Measurements from ENCODE around the gene GATA2. TPM values are rescaled to one million over a fixed set of nuclear protein-coding genes. Genes with fewer than 3 reads are reported as not detected.

GATA2 gene
- total RNA-seq, 1 donor from 2014 or later = 56.0 TPM

GRCh38 chr3:128483657-128484403 is 9.2 kb downstream of the GATA2 start:
- Histone ChIP-seq H3K27ac (no peak overlapping the region), H3K4me1 (peaks cover 7 to 22% of the 10 kb centered on the region in 2 donors), H3K9me3 (no peaks in the 10 kb centered on the region), H3K4me3 (no peak overlapping the region), H3K36me3 (no peaks in the 10 kb centered on the region), H3K27me3 (peaks cover 43% of the 10 kb centered on the region)
- intact Hi-C loops (cut with DNase I) = no loop called here
- TF ChIP-seq, protein P1, sequence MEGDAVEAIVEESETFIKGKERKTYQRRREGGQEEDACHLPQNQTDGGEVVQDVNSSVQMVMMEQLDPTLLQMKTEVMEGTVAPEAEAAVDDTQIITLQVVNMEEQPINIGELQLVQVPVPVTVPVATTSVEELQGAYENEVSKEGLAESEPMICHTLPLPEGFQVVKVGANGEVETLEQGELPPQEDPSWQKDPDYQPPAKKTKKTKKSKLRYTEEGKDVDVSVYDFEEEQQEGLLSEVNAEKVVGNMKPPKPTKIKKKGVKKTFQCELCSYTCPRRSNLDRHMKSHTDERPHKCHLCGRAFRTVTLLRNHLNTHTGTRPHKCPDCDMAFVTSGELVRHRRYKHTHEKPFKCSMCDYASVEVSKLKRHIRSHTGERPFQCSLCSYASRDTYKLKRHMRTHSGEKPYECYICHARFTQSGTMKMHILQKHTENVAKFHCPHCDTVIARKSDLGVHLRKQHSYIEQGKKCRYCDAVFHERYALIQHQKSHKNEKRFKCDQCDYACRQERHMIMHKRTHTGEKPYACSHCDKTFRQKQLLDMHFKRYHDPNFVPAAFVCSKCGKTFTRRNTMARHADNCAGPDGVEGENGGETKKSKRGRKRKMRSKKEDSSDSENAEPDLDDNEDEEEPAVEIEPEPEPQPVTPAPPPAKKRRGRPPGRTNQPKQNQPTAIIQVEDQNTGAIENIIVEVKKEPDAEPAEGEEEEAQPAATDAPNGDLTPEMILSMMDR (IDR thresholded peaks at IDR 0.05) = no peak
- no peak for DNase-seq (ENCODE audit: low spot score in 2 of 2)

GRCh38 chr3:128482666-128483656 is 10.0 kb downstream of the GATA2 start:
- Histone ChIP-seq H3K27ac (no peak overlapping the region), H3K9me3 (no peaks in the 10 kb centered on the region), H3K27me3 (peaks cover 35% of the 10 kb centered on the region), H3K4me1 (peaks cover 0 to 14% of the 10 kb centered on the region in 2 donors), H3K4me3 (no peak overlapping the region), H3K36me3 (no peaks in the 10 kb centered on the region)
- DNase-seq (ENCODE audit: low spot score in 2 of 2) = no peak
- intact Hi-C loops (cut with DNase I) = no loop called here
- TF ChIP-seq, protein P1 (IDR thresholded peaks at IDR 0.05) = no peak

DNA sequence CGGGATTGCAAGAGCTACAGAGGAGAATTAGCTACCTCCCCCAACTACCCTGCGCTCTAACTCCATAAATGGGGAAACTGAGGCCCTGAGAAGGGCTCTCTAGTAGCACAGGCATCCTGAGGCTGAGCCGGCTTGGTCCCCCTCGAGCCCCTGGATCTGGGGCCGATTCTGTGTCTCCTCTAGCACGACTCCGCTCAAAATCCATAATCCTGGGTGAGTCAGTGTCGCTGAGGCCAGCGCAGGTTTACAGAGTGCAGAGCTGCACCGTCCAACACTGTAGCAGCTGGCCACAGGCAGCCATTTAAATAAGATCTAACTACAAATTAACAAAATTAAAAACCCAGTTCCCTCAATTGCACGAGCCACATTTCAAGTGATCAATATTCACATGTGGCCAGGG is 10.8 kb downstream of the GATA2 start:
- intact Hi-C loops (cut with DNase I) = no loop called here
- H3K9me3 ChIP-seq = no peaks in the 10 kb centered on the region
- H3K4me3 ChIP-seq = no peak overlapping the region
- peaks cover 30% of the 10 kb centered on the region for H3K27me3 ChIP-seq
- no peak for DNase-seq (ENCODE audit: low spot score in 2 of 2)
- H3K27ac ChIP-seq = no peak overlapping the region
- TF ChIP-seq, protein P1 (IDR thresholded peaks at IDR 0.05) = no peak
- peaks cover 0 to 7% of the 10 kb centered on the region in 2 donors for H3K4me1 ChIP-seq
- no peaks in the 10 kb centered on the region for H3K36me3 ChIP-seq

DNA sequence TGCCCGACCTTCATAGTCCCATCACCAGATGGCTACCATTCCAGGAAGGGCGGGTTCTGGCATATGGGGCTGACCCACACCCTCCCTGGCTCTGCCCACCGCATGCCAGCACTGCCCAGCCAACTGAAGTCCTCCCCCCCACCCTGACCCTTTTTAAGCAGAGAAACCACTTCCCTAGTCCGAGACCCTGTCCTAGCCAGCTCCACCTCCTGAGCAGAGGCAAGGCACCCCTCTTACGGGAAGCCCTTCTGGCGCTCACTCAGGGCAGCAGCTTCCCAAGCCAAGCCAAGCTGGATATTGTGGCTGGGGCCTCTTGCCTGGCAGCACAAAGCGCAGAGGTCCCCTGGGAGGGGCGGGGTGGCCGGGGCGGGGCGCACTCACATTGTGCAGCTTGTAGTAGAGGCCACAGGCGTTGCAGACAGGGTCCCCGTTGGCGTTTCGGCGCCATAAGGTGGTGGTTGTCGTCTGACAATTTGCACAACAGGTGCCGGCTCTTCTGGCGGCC is 11.5 kb downstream of the GATA2 start:
- TF ChIP-seq, protein P1 (IDR thresholded peaks at IDR 0.05) = no peak
- peaks cover 0 to 1% of the 10 kb centered on the region in 2 donors for H3K4me1 ChIP-seq
- H3K27ac ChIP-seq = no peak overlapping the region
- no peak for DNase-seq (ENCODE audit: low spot score in 2 of 2)
- no peaks in the 10 kb centered on the region for H3K36me3 ChIP-seq
- H3K27me3 ChIP-seq = peaks cover 30% of the 10 kb centered on the region
- H3K4me3 ChIP-seq = no peak overlapping the region
- no peaks in the 10 kb centered on the region for H3K9me3 ChIP-seq
- intact Hi-C loops (cut with DNase I) = no loop called here

DNA sequence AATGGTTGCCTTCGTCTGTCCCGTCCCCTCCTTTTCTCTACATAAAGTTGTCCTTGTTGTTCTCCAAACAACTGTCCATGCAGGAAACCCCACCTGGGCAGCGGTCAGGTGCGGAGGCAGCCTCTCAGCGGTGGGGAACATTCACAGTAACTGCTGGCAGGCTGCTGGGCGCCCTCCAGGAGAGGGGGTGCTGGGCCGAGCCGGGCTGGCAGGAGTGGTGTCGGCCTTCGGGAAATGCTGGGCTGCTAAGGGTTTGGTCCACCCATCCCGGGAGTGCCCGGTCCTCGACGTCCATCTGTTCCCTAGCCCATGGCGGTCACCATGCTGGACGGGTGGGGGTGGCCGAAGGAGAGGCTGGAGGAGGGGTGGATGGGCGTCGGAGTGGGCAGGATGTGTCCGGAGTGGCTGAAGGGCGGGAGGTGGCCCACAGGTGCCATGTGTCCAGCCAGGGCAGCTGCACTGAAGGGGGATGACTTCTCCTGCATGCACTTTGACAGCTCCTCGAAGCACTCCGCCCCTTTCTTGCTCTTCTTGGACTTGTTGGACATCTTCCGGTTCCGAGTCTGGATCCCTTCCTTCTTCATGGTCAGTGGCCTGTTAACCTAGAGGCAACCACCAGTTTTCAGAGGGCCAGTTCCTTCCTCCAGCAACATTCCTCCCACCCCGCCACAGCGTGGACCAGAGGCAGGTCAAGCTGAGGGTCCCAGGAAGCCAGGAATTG is 12.1 kb downstream of the GATA2 start:
- Histone ChIP-seq H3K9me3 (no peaks in the 10 kb centered on the region), H3K36me3 (no peaks in the 10 kb centered on the region), H3K4me3 (no peak overlapping the region), H3K4me1 (no peaks in the 10 kb centered on the region), H3K27ac (no peak overlapping the region), H3K27me3 (peaks cover 28% of the 10 kb centered on the region)
- no peak for DNase-seq (ENCODE audit: low spot score in 2 of 2)
- intact Hi-C loops (cut with DNase I) = no loop called here
- TF ChIP-seq, protein P1 (IDR thresholded peaks at IDR 0.05) = no peak
